WI38 (cell line): ENCODE data around the gene RHOT1.
"Not testable (repeated sequence)": the region's sequence is repeated elsewhere in the genome, so short reads cannot be mapped to it uniquely, and the experiment has no call there.

Experiments used
- H3K4me3 ChIP-seq: 2 replicates; pipeline ENCODE4 v1.5.1; 2011; ENCODE audit warnings: low read depth, mild to moderate bottlenecking, control low read depth, low read length
- TF ChIP-seq, protein P1 (sequence below): IDR thresholded peaks from 2 replicates; pipeline ENCODE4 v1.5.1; 2012; ENCODE audit warnings: low read depth, mild to moderate bottlenecking, control low read depth, low read length

RHOT1 gene

GRCh38 chr17:32126325-32126724 is 16.0 kb upstream of the RHOT1 start:
- H3K4me3 ChIP-seq = no peak overlapping the region
- TF ChIP-seq, protein P1, sequence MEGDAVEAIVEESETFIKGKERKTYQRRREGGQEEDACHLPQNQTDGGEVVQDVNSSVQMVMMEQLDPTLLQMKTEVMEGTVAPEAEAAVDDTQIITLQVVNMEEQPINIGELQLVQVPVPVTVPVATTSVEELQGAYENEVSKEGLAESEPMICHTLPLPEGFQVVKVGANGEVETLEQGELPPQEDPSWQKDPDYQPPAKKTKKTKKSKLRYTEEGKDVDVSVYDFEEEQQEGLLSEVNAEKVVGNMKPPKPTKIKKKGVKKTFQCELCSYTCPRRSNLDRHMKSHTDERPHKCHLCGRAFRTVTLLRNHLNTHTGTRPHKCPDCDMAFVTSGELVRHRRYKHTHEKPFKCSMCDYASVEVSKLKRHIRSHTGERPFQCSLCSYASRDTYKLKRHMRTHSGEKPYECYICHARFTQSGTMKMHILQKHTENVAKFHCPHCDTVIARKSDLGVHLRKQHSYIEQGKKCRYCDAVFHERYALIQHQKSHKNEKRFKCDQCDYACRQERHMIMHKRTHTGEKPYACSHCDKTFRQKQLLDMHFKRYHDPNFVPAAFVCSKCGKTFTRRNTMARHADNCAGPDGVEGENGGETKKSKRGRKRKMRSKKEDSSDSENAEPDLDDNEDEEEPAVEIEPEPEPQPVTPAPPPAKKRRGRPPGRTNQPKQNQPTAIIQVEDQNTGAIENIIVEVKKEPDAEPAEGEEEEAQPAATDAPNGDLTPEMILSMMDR = no peak

GRCh38 chr17:32126746-32127145 is 15.6 kb upstream of the RHOT1 start:
- TF ChIP-seq, protein P1 = no peak
- no peak overlapping the region for H3K4me3 ChIP-seq

DNA sequence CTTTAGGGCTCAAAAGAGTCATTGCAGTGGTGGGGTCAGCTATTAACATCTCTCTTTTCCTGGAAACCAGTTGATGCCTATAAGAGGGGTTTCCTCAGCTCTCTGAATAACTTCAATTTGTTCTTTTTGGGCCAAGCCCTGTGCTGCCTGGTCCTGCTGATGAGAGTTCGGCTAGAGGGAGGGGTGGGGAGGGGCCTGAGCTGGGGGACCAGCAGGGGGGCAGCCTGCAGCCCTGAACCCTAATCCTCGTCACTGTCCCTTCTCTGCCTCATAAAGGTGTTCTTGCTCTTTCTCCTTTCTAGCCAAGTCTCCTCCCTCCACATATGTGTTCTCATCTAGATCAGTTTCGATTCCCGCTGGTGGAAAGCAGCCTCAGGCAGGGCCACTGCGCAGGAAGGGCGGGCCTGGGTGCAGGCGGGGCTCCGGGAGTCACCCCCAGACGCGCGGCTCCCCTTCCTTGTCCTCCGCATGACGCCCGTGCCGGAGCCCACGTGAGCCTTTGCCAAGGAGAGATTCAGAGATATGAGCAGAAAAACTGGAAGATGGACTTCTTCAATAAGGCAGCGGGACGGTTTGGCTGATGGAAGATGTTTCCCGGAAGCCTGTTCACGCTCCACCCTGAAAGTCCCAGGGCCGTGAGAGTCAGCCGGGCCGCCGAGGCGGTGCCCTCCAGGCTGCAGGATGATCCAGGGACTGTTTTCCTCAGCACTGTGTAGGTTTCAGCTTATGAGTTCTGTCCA is 15.0 kb upstream of the RHOT1 start:
- TF ChIP-seq, protein P1 = no peak
- peak overlapping the region; percentile 74 for H3K4me3 ChIP-seq

- peak overlapping the region; percentile 74 for H3K4me3 ChIP-seq
Measured at GRCh38 chr17:32128470-32128869, 13.8 kb upstream of the RHOT1 start.

DNA sequence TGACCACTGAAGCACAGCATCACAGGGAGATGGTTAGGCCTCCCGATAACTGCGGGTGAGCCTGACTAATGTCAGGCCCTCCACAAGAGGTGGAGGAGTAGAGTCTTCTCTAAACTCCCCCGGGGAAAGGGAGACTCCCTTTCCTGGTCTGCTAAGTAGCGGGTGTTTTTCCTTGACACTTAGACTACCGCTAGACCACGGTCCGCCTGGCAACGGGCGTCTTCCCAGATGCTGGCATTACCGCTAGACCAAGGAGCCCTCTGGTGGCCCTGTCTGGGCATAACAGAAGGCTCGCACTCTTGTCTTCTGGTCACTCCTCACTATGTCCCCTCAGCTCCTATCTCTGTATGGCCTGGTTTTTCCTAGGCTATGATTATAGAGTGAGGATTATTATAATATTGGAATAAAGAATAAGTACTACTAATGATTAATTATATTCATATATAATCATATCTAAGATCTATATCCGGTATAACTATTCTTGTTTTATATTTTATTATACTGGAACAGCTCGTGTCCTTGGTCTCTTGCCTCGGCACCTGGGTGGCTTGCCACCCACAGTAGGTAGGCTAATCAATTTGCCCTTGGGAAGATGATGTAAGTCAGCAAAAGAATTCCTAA is 6.7 kb upstream of the RHOT1 start:
- H3K4me3 ChIP-seq = not testable (repeated sequence)

DNA sequence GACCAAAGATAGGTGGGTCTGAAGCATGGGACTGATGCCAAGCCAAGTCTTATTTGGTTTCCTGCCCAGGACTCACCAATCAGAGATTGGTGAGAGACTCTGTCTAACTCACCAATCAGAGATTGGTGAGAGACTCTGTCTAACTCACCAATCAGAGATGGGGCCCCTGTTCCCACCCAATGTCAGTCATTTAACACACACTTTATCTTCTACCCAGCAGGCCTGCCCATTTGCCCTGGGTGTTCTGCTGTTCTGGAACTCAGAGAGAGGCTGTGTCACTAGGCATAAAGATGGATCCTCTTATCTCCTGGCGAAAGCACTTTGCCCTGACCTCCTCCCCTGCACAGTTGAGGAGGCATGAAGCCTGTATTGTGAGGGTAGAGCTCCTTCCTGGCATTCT is 5.4 kb upstream of the RHOT1 start:
- TF ChIP-seq, protein P1 = no peak
- no peak overlapping the region for H3K4me3 ChIP-seq

DNA sequence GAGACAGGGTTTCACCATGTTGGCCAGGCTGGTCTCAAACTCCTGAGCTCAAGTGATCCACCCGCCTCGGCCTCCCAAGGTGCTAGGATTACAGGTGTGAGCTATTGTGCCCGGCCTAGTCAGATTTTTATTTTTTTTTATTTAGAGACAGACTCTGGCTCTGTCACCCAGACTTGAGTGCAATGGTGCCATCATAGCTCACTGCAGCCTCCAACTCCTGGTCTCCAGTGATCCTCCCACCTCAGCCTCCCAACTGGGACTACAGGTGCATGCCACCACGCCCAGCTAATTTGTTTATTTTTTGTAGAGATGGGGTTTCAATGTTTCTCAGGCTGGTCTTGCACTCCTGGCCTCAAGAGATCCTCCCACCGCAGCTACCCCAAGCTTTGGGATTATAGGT is 2.8 kb upstream of the RHOT1 start:
- not testable (repeated sequence) for H3K4me3 ChIP-seq

GRCh38 chr17:32141258-32141657 is 1.0 kb upstream of the RHOT1 start:
- H3K4me3 ChIP-seq = peak overlapping the region; percentile 77
- TF ChIP-seq, protein P1 = no peak

DNA sequence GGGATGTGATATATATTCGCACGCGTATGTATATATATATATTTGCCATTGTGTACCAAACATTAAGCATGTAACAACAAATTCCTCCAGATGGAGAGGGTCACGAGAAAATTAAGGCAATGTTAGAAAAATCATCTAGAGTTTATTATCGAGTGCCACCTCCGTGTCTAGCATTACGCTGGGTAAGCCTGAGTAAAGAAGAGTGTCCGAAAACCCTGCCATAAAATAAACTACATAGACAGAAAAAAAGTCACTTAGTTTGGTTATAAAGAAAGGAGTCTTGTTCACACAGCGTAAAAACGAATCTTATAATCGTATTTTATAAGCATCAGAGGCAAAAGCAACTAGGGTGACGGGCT is 644 bp upstream of the RHOT1 start:
- peak overlapping the region; percentile 77 for H3K4me3 ChIP-seq
- TF ChIP-seq, protein P1 = no peak
